ENCODE data around the gene PBX4.

PBX4 gene

GRCh38 chr19:19655641-19656343, 37.3 kb upstream of the PBX4 start:
- TF ChIP-seq CTCF (IDR thresholded peaks at IDR 0.05; ENCODE audit: unreplicated experiment in 3 of 3) = no peak
- Mint-ChIP-seq H3K27me3 (ENCODE audit: low read depth) (no peaks in the 10 kb centered on the region), H3K36me3 (ENCODE audit: low read depth) (peaks cover 51% of the 10 kb centered on the region), H3K4me1 (no peaks in the 10 kb centered on the region), H3K9me3 (no peaks in the 10 kb centered on the region), H3K27ac (no peak overlapping the region), H3K4me3 (no peak overlapping the region)

GRCh38 chr19:19655051-19655594, 36.6 kb upstream of the PBX4 start:
- Mint-ChIP-seq H3K27ac (no peak overlapping the region), H3K4me1 (no peaks in the 10 kb centered on the region), H3K36me3 (ENCODE audit: low read depth) (peaks cover 54% of the 10 kb centered on the region), H3K9me3 (no peaks in the 10 kb centered on the region), H3K4me3 (no peak overlapping the region), H3K27me3 (ENCODE audit: low read depth) (no peaks in the 10 kb centered on the region)
- TF ChIP-seq CTCF (IDR thresholded peaks at IDR 0.05; ENCODE audit: unreplicated experiment in 3 of 3) = no peak

GRCh38 chr19:19654441-19654840, 36.0 kb upstream of the PBX4 start:
- Mint-ChIP-seq H3K36me3 (ENCODE audit: low read depth) (peaks cover 51% of the 10 kb centered on the region), H3K27ac (no peak overlapping the region), H3K4me3 (no peak overlapping the region), H3K9me3 (no peaks in the 10 kb centered on the region), H3K4me1 (no peaks in the 10 kb centered on the region), H3K27me3 (ENCODE audit: low read depth) (no peaks in the 10 kb centered on the region)
- no peak for TF ChIP-seq CTCF (IDR thresholded peaks at IDR 0.05; ENCODE audit: unreplicated experiment in 3 of 3)

GRCh38 chr19:19653597-19654147, 35.2 kb upstream of the PBX4 start:
- no peaks in the 10 kb centered on the region for H3K27me3 Mint-ChIP-seq (ENCODE audit: low read depth)
- H3K36me3 Mint-ChIP-seq (ENCODE audit: low read depth) = peaks cover 56% of the 10 kb centered on the region
- H3K9me3 Mint-ChIP-seq = no peaks in the 10 kb centered on the region
- H3K27ac Mint-ChIP-seq = no peak overlapping the region
- no peak overlapping the region for H3K4me3 Mint-ChIP-seq
- no peaks in the 10 kb centered on the region for H3K4me1 Mint-ChIP-seq
- TF ChIP-seq CTCF (IDR thresholded peaks at IDR 0.05; ENCODE audit: unreplicated experiment in 3 of 3) = no peak

- Mint-ChIP-seq H3K36me3 (ENCODE audit: low read depth) (peaks cover 53% of the 10 kb centered on the region), H3K27ac (no peak overlapping the region), H3K27me3 (ENCODE audit: low read depth) (no peaks in the 10 kb centered on the region), H3K4me1 (no peaks in the 10 kb centered on the region), H3K9me3 (no peaks in the 10 kb centered on the region), H3K4me3 (no peak overlapping the region)
- TF ChIP-seq CTCF (IDR thresholded peaks at IDR 0.05; ENCODE audit: unreplicated experiment in 3 of 3) = no peak
Observed at GRCh38 chr19:19652482-19653295, 34.2 kb upstream of the PBX4 start.

Data from nephron (organoid).